K562 (cell line): Measurements from ENCODE around the gene RFESD.

Source experiments
- ARID2 ChIP-seq: fragments of 450-650 bp; IDR thresholded peaks from 2 replicates; pipeline ENCODE4 v1.6.1; 2017; ENCODE audit warnings: antibody characterized with exemption, mild to moderate bottlenecking
- CTCF ChIP-seq, 3 experiments: IDR thresholded peaks in 2 of 3; conservative IDR thresholded peaks in 1 of 3; 2 replicates each; pipeline ENCODE4 v1.5.1; 2011 to 2012; ENCODE audit warnings: low read length in 3 of 3, mild to moderate bottlenecking in 3 of 3, control low read depth in 2 of 3, improper control_type of control experiment in 1 of 3, inconsistent platforms in 1 of 3, low read depth in 1 of 3, mixed read lengths in 1 of 3, moderate library complexity in 1 of 3; ENCODE audit not compliant: insufficient read depth in 2 of 3
- KLF13 ChIP-seq: fragments of 450-650 bp; IDR thresholded peaks from 2 replicates; pipeline ENCODE4 v1.6.1; 2016; ENCODE audit warnings: missing genetic modification characterization, low read depth, mild to moderate bottlenecking, missing compliant biosample characterization, moderate library complexity, borderline replicate concordance
- ZNF282 ChIP-seq: sonication (generic); formaldehyde crosslinking; IDR thresholded peaks from 2 replicates; pipeline ENCODE4 v1.8.1; 2023; ENCODE audit warnings: missing genetic modification reagents

GRCh38 chr5:95670568-95670967, 24.0 kb downstream of the RFESD start:
- TF ChIP-seq CTCF (IDR thresholded peaks at IDR 0.05 in 2 of 3, conservative IDR thresholded peaks at IDR 0.05 in 1 of 3; ENCODE audit: insufficient read depth in 2 of 3, low read depth in 1 of 3, low read length in 3 of 3): no peak
- TF ChIP-seq ZNF282: no peak
- TF ChIP-seq ARID2: no peak
- no peak for TF ChIP-seq KLF13 (tag)
